A673 (cell line): ENCODE results near the gene IL4R. TPM values are rescaled to one million over a fixed set of nuclear protein-coding genes. Genes with fewer than 3 reads are reported as not detected.

Source experiments
- BruUV-seq: library from RNA; stranded (reverse); fragments of 400-500 nt; replicated peaks from 2 replicates; lab custom pipeline; 2021; lab: Mats Ljungman, UMichigan
- CTCF ChIA-PET: fragments of 300-600 bp; sonication (Branson Sonifier 250); formaldehyde crosslinking; loops from one replicate; lab custom pipeline; 2022; ENCODE audit warnings: antibody characterized with exemption; lab: Charles Lee
- POLR2A ChIA-PET: fragments of 300-600 bp; sonication (Branson Sonifier 250); formaldehyde crosslinking; loops from one replicate; lab custom pipeline; 2022; ENCODE audit warnings: antibody characterized with exemption; ENCODE audit not compliant: low non-redundant PET; lab: Charles Lee
- DNase-seq: peaks from one replicate; pipeline ENCODE4 v3.0.0-alpha.2; 2015; ENCODE audit warnings: low spot score
- H3K27ac ChIP-seq: fragments of 200-600 bp; sonication (generic); 2 replicates; pipeline ENCODE4 v1.5.1; 2016; ENCODE audit warnings: mixed run types, low read depth, mild to moderate bottlenecking, mixed read lengths, antibody characterized with exemption, low read length; ENCODE audit not compliant: poor library complexity, severe bottlenecking
- H3K27me3 ChIP-seq: fragments of 200-600 bp; sonication (generic); replicated peaks from 2 replicates; pipeline ENCODE4 v1.6.1; 2017; ENCODE audit warnings: mixed run types, low read depth, mild to moderate bottlenecking, mixed read lengths, antibody characterized with exemption, low read length; ENCODE audit not compliant: insufficient read depth, poor library complexity
- H3K36me3 ChIP-seq: fragments of 200-600 bp; sonication (generic); 2 replicates; pipeline ENCODE4 v1.6.1; 2016; ENCODE audit warnings: mixed run types, mild to moderate bottlenecking, mixed read lengths, antibody characterized with exemption, low read length; ENCODE audit not compliant: insufficient read depth, poor library complexity, severe bottlenecking
- H3K4me1 ChIP-seq: fragments of 200-600 bp; sonication (generic); 2 replicates; pipeline ENCODE4 v1.6.1; 2017; ENCODE audit warnings: mixed run types, mild to moderate bottlenecking, mixed read lengths, antibody characterized with exemption, low read length; ENCODE audit not compliant: insufficient read depth, poor library complexity, severe bottlenecking
- H3K4me3 ChIP-seq: fragments of 200-600 bp; sonication (generic); 2 replicates; pipeline ENCODE4 v1.5.1; 2016; ENCODE audit warnings: low read depth, mixed run types, mild to moderate bottlenecking, mixed read lengths, low read length; ENCODE audit not compliant: poor library complexity, severe bottlenecking
- H3K9me3 ChIP-seq: fragments of 200-600 bp; sonication (generic); 2 replicates; pipeline ENCODE4 v1.6.1; 2016; ENCODE audit warnings: mixed run types, low read depth, mild to moderate bottlenecking, mixed read lengths, antibody characterized with exemption, low read length; ENCODE audit not compliant: poor library complexity, severe bottlenecking
- CTCF ChIP-seq: fragments of 300-800, 200-600 bp; sonication (generic); conservative IDR thresholded peaks from 2 replicates; pipeline ENCODE4 v1.5.1; 2017; ENCODE audit warnings: low read depth, mild to moderate bottlenecking, antibody characterized with exemption, low read length, moderate library complexity, mixed read lengths
- EZH2 ChIP-seq: fragments of 200-600 bp; sonication (generic); IDR thresholded peaks from 2 replicates; pipeline ENCODE4 v1.6.1; 2017; ENCODE audit warnings: borderline replicate concordance, low read depth, mild to moderate bottlenecking, mixed read lengths, antibody characterized with exemption, low read length; ENCODE audit not compliant: poor library complexity, severe bottlenecking
- intact Hi-C: fragments of 100-400 bp; cut with micrococcal nuclease; formaldehyde crosslinking; loops from one replicate; pipeline ENCODE4 v1.10.0; 2022; ENCODE audit not compliant: unreplicated experiment
- total RNA-seq: library from RNA; stranded (reverse); gene quantifications from 2 replicates; pipeline ENCODE4 v1.2.3, GENCODE V29; 2021

The IL4R gene
- total RNA-seq, 1 experiment from 2014 or later = 22.9 TPM

- no peak for TF ChIP-seq EZH2
- TF ChIP-seq CTCF = no peak
- H3K9me3 ChIP-seq = peaks cover 5% of the 10 kb centered on the region
- ChIA-PET CTCF (no interaction called here), POLR2A (no interaction called here)
- no peak overlapping the region for H3K27ac ChIP-seq
- DNase-seq = no peak
- no peaks in the 10 kb centered on the region for H3K36me3 ChIP-seq
- no peaks in the 10 kb centered on the region for H3K27me3 ChIP-seq
- intact Hi-C loops = no loop called here
- no TSS peak for BruUV-seq
- no peaks in the 10 kb centered on the region for H3K4me1 ChIP-seq
- no peak overlapping the region for H3K4me3 ChIP-seq
These were observed 7.8 kb upstream of the IL4R start for GRCh38 chr16:27305839-27306442.

- no peaks in the 10 kb centered on the region for H3K4me1 ChIP-seq
- H3K4me3 ChIP-seq = no peak overlapping the region
- no TSS peak for BruUV-seq
- H3K9me3 ChIP-seq = peaks cover 5% of the 10 kb centered on the region
- CTCF ChIA-PET = no interaction called here
- intact Hi-C loops = no loop called here
- TF ChIP-seq CTCF = no peak
- TF ChIP-seq EZH2 = no peak
- no peaks in the 10 kb centered on the region for H3K36me3 ChIP-seq
- POLR2A ChIA-PET = no interaction called here
- no peak for DNase-seq
- no peak overlapping the region for H3K27ac ChIP-seq
- H3K27me3 ChIP-seq = no peaks in the 10 kb centered on the region
These were observed 5.0 kb upstream of the IL4R start for GRCh38 chr16:27308792-27309191.

- TF ChIP-seq EZH2 = no peak
- POLR2A ChIA-PET = no interaction called here
- H3K9me3 ChIP-seq = peaks cover 5% of the 10 kb centered on the region
- no peaks in the 10 kb centered on the region for H3K4me1 ChIP-seq
- H3K4me3 ChIP-seq = no peak overlapping the region
- H3K27me3 ChIP-seq = no peaks in the 10 kb centered on the region
- no peak overlapping the region for H3K27ac ChIP-seq
- CTCF ChIA-PET = no interaction called here
- intact Hi-C loops = no loop called here
- BruUV-seq = no TSS peak
- H3K36me3 ChIP-seq = no peaks in the 10 kb centered on the region
- no peak for DNase-seq
These were observed 3.0 kb upstream of the IL4R start for GRCh38 chr16:27310576-27311447.

- H3K4me3 ChIP-seq = no peak overlapping the region
- no TSS peak for BruUV-seq
- H3K9me3 ChIP-seq = peaks cover 5% of the 10 kb centered on the region
- intact Hi-C loops = no loop called here
- H3K36me3 ChIP-seq = no peaks in the 10 kb centered on the region
- no peak for TF ChIP-seq EZH2
- DNase-seq = no peak
- H3K27me3 ChIP-seq = no peaks in the 10 kb centered on the region
- no peaks in the 10 kb centered on the region for H3K4me1 ChIP-seq
- ChIA-PET CTCF (no interaction called here), POLR2A (no interaction called here)
- H3K27ac ChIP-seq = no peak overlapping the region
These were observed 2.3 kb upstream of the IL4R start for GRCh38 chr16:27311448-27311830.
